Measurements from ENCODE around the gene ANXA2R. TPM values are rescaled to one million over a fixed set of nuclear protein-coding genes. Genes with fewer than 3 reads are reported as not detected.

The ANXA2R gene
- total RNA-seq, 1 experiment from 2014 or later = 8.0 TPM

Other genes starting within 250 kb of the ANXA2R start
- gene SELENOP, start 228.4 kb downstream of the ANXA2R start, total RNA-seq (2022) = 2.0 and 4.9 TPM in 2 replicates
- 37.0 and 40.9 TPM in 2 replicates for gene ZNF131, start 80.6 kb upstream of the ANXA2R start, total RNA-seq (2022)
- 0.26 and 0.88 TPM in 2 replicates for gene NIM1K, start 151.9 kb upstream of the ANXA2R start, total RNA-seq (2022)

Measured in Calu3 (cell line).